ENCODE measurements around the gene TMEM222.
A peak's percentile ranks its signal among the peaks of the same experiment; 100 is the strongest.

The TMEM222 gene

GRCh38 chr1:27360159-27361043, 38.4 kb downstream of the TMEM222 start:
- DNase-seq, result no peak

GRCh38 chr1:27361044-27361402, 39.1 kb downstream of the TMEM222 start:
- DNase-seq, result no peak

- no peak for DNase-seq
Observed at GRCh38 chr1:27361553-27361952, 39.6 kb downstream of the TMEM222 start.

- DNase-seq, result no peak
Observed at GRCh38 chr1:27363766-27364695, 42.1 kb downstream of the TMEM222 start.

- no peak for DNase-seq
Observed at GRCh38 chr1:27364696-27365371, 42.9 kb downstream of the TMEM222 start.

DNA sequence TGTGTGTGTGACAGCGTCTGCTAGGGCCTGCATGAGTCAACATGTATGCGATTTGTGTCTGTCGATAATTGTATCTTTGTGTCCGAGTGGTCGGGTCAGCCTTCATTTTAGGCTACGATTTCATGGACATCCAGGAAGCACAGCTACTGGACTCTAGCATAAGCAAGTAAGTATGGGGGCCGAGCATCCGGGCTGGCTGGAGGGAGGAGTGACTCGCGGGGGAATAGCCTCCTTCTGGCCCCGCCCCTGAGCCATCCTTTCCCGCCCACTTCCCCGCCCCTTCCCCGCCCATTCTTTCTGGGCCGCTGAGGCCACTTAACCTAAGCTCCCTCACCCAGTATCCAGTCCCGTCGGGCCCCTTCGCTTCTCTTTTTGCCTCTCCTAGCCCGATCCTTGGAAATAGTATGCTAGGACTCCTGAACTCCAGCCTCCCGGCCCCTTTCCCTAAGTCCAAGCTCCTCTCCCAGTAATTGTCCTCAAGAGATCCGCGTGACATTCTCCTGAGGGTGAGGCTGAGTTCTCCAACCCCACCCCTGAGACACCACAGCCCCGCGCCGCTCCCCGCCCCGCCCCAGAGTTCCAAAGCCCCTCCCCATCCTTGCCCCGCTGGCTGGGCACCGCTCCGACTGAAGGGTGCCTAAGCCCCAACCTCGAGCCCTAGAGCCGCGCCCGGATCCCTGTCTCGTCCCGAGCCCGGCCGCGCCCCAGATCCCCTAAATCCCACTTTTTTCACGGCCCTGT, 43.6 kb downstream of the TMEM222 start:
- peak; percentile 84 for DNase-seq

DNA sequence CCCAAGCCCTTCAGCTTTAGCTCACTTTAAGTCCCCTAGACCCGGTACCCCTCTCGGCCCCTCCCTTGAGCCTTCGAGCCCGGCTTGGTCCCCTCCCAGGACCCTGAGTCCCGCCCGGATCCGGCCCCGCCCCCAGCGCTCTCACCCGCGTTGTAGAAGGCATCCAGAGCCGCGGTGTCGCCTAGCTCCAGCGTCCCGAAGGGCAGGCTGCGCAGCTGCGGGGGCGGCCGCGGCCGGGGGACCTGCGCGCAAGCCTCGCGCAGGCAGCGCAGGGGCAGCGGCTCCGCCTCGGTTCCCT, 44.1 kb downstream of the TMEM222 start:
- DNase-seq, result peak; percentile 71

GRCh38 chr1:27366411-27367159, 44.6 kb downstream of the TMEM222 start, which contains the start of gene MAP3K6:
MAP3K6 (minus strand) TSS chr1:27366961; CDS start chr1:27366597, 364 bp downstream.
- peak; percentile 73 for DNase-seq

- DNase-seq, result no peak
Observed at GRCh38 chr1:27367160-27367650, 45.2 kb downstream of the TMEM222 start.

- no peak for DNase-seq
Observed at GRCh38 chr1:27368869-27369582, 47.1 kb downstream of the TMEM222 start.

DNA sequence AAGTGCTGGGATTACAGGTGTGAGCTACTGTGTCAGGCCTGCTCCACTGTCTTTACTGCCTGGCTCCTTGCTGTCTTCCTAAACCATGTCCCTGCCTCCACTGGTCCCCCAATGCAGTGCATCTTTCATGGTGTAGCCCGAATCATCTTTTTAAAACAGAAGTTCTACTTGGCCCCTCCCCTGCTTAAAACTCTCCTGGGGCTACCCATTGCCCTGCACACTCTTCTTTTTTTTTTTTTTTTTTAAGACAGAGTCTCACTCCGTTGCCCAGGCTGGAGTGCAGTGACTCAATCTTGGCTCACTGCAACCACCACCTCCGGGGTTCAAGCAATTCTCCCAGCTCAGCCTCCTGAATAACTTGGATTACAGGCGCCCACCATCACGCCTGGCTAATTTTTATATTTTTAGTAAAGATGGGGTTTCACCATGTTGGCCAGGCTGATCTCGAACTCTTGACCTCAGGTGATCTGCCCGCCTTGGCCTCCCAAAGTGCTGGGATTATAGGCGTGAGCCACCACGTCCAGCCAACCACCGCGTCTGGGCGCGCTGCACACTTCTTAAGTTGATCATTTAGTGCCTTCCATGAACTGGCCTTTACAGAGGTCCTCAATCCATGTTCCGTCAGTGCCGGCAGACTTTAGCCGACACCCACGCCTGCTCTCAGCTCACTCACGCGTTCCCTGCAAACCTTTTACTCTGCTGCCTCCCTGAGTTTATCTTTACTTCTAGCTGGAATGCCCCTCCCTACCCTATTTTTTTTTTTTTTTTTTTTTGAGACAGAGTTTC, 50.3 kb downstream of the TMEM222 start:
- DNase-seq, result no peak

DNA sequence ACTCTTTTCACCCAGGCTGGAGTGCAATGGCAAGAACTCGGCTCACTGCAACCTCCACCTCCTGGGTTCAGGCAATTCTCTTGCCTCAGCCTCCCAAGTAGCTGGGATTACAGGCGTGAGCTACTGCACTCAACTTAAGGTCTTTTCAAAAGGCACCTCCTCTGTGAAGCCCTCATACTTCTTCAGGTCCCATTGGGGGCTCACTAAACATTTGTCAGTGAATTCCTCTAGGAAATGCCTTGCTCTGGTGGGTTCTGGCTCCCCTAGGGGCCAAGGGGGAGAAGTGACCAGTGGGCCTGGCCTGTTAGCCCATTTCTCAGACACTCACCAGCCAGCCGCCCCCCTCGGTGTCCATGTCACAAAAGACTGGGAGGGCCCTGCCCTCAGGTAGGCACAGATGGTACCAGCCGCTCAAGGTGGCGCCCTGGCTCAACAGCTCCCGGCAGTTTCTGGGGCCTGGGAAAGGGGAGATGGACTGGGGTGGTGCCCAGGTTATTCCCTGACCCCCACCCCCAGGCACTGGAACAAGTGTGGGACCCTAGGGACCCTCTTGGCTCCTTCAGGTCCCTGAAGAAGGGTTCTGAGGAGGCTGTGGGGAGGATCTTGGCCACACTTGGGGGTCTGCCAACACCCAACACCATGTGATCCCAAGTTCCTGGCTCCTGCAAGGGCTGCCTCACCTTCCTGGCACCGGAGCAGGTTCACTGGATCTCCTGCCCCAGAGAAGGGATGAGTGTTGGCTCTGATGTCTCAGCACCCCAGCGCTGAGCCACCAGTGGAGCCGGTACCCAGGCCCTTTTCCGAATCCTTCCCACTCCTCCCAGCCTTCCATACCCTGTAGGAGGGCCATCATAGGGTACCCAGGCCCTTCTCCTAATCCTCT, 51.1 kb downstream of the TMEM222 start:
- DNase-seq, result no peak

DNA sequence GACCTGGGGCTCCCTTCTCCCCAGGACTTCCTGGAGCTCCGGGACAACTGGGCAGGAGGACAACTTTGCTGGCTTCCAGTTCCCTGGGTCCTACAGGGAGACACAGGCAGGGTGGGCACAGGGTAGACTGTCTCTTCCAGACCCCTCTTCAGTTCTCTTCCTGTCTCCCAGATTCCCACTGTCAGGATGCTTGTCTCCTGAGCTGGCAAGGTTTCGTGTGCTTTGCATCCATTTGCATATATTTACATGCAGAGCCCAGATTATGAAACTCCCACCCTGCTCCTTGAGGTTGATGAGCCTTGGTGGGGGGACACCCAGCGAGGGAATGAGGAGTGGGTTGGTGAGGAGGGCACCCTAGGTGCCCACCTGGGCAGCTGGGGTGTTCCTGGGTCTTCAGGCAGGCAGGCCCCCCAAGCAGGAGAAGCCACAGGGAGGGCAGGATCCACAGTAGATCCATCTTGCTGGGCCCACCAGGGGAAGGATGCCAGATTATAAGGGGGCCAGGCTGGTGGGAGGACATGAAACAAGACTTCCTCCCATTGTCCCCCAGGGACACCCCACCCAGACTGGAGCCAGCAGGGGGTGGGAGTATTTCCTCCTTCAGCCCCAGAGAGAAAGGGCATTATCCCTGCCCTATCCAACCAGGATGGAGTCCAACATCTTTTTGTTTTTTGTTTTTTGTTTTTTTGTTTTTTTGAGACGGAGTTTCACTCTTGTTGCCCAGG, 52.6 kb downstream of the TMEM222 start, which contains the start of gene FCN3:
TSS of gene FCN3 (minus strand) at position 463 of the 725 bp plus-strand sequence. CDS start at position 457, 6 bp downstream.
- no peak for DNase-seq

DNA sequence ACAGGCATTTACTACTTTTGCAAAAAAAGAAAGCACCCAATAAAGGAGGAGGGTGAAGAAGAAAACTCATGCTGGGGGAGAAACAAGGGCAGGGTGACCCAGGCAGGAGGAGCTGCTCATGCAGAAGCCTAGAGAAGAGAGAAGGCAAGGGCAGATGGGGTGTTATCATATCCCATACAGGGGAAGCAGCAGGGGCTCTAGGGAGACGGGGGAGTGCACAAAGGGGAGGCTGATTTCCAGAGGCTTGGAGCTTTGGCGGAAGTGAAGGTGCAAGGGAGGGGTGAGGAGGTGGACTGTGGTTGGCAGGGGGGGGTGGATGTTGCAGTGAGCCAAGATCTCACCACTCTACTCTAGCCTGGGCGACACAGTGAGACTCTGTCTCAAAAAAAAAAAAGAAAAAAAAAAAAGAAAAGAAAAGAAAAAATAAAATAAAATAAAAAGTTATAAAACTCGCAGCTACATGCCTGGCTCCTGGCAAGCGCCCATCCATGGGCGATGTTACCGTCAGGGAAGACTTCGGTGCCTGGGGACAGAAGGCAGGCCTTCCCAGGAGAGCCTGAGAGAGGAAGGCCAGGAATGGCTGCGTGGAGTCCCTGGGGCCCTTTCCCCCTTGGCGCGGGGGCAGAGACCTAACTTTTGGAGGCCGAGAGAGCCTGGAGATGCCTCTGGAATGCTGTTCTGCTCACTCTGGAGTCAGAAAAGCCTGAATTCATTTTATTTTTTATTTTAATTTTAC, 56.0 kb downstream of the TMEM222 start:
- DNase-seq, result peak; percentile 29

DNA sequence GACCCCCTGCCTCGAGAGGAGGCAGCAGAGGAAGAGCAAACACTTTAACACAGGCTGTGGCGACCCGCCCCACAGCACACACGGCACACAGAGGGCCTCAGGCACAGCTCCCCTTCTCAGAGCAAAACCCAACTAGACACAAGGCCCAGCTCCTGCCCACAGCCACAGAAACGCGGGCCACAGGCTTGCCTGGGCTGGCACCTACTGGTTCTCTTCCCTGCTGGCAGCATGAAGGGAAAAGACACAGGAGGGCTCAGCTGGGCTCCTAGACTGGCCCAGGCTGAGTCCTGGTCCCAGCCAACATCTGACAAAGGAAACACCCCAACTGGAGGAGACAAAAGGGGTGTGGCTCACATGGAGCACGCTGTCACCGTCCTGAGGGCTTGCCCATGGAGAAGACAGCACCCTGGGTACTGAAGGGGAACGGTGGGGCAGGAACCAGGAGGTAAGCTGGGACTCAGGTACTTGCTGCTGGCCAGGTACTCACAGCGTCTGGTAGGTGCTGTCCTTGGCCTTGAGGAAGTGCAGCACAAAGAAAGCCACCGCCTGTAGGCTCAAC, 57.7 kb downstream of the TMEM222 start:
- DNase-seq, result peak; percentile 29

- DNase-seq, result no peak
Observed at GRCh38 chr1:27380224-27380623, 58.3 kb downstream of the TMEM222 start.

Measured in NCI-H69 (cell line).